Natural killer cell (primary cell): ENCODE data around the gene ALDOC. TPM values are rescaled to one million over a fixed set of nuclear protein-coding genes. Genes with fewer than 3 reads are reported as not detected.

Source experiments
- ATAC-seq, 3 donors: fragments of 150-1000 bp in 2 of 3; fragments of 200-7000 bp in 1 of 3; cut with Tn5 transposase; 1 replicate in 1 of 3; 2 replicates in 2 of 3; pipeline ENCODE4 v1.10.0; 2021; ENCODE audit warnings: mild to moderate bottlenecking in 2 of 3, moderate library complexity in 2 of 3
- DNase-seq, 2 donors: peaks; one replicate each; pipeline versions ENCODE4 v3.0.0 to v3.0.0-alpha.2; 2013 to 2021; ENCODE audit warnings: mixed read lengths in 1 of 2
- H3K27ac ChIP-seq: one replicate; pipeline ENCODE4 v1.5.1; 2013; ENCODE audit warnings: mild to moderate bottlenecking, low read length
- H3K27me3 ChIP-seq: one replicate; pipeline ENCODE4 v1.6.1; 2013; ENCODE audit warnings: low read length; ENCODE audit not compliant: control insufficient read depth, insufficient read depth
- H3K36me3 ChIP-seq: one replicate; pipeline ENCODE4 v1.6.1; 2013; ENCODE audit warnings: low read length; ENCODE audit not compliant: control insufficient read depth, insufficient read depth
- H3K4me1 ChIP-seq: one replicate; pipeline ENCODE4 v1.6.1; 2013; ENCODE audit warnings: low read length; ENCODE audit not compliant: control insufficient read depth, insufficient read depth
- H3K4me3 ChIP-seq: one replicate; pipeline ENCODE4 v1.5.1; 2013; ENCODE audit warnings: low read length
- H3K9me3 ChIP-seq: one replicate; pipeline ENCODE4 v1.6.1; 2013; ENCODE audit warnings: low read length; ENCODE audit not compliant: control insufficient read depth, insufficient read depth
- H3K27ac Mint-ChIP-seq, 2 donors: one replicate each; pipeline ENCODE4 v1.8.0; 2022; ENCODE audit warnings: mild to moderate bottlenecking in 2 of 2, mixed read lengths in 2 of 2, moderate library complexity in 1 of 2
- H3K27me3 Mint-ChIP-seq, 2 donors: one replicate each; pipeline ENCODE4 v1.8.0; 2022; ENCODE audit warnings: low read depth in 2 of 2, mixed read lengths in 2 of 2
- H3K36me3 Mint-ChIP-seq: one replicate; pipeline ENCODE4 v1.8.0; 2022; ENCODE audit warnings: mixed read lengths
- H3K4me1 Mint-ChIP-seq, 2 donors: one replicate each; pipeline ENCODE4 v1.8.0; 2022; ENCODE audit warnings: mixed read lengths in 2 of 2
- H3K4me3 Mint-ChIP-seq: one replicate; pipeline ENCODE4 v1.8.0; 2022; ENCODE audit warnings: mild to moderate bottlenecking, moderate library complexity, mixed read lengths
- H3K9me3 Mint-ChIP-seq, 2 donors: one replicate each; pipeline ENCODE4 v1.8.0; 2022; ENCODE audit warnings: mixed read lengths in 2 of 2
- WGBS: methylation state at CpG from one replicate; pipeline ENCODE4 v1.1.7; 2013; ENCODE audit warnings: missing lambda C conversion rate; ENCODE audit not compliant: insufficient coverage; 5-methylcytosine and 5-hydroxymethylcytosine counted together
- intact Hi-C: fragments of 100-400 bp; cut with micrococcal nuclease; formaldehyde crosslinking; loops from one replicate; pipeline ENCODE4 v1.14.2; 2022
- total RNA-seq, 4 donors: library from RNA; stranded (reverse); fragments of 120-200 nt in 1 of 4; gene quantifications; one replicate each; pipeline versions ENCODE4 v1.2.3 to v1.2.4, GENCODE V29; 2013 to 2022
- TF ChIP-seq, protein P1 (sequence below): fragments of 200-600 bp; IDR thresholded peaks from one replicate; pipeline ENCODE4 v1.8.0; 2022; ENCODE audit warnings: antibody characterized with exemption

The ALDOC gene
- total RNA-seq, 3 donors from 2014 or later (not counting 1 experiment from before 2014, with no cell fraction given): 18.2 to 25.4 (median 23.0) TPM

- peak overlapping the region; percentile 95 to 98 for H3K27ac Mint-ChIP-seq
- Histone ChIP-seq H3K36me3 (no peaks in the 10 kb centered on the region), H3K9me3 (no peaks in the 10 kb centered on the region), H3K4me1 (peaks cover 19% of the 10 kb centered on the region), H3K4me3 (peak overlapping the region; percentile 71), H3K27me3 (no peaks in the 10 kb centered on the region), H3K27ac (no peak overlapping the region)
- H3K9me3 Mint-ChIP-seq: no peaks in the 10 kb centered on the region
- H3K27me3 Mint-ChIP-seq: no peaks in the 10 kb centered on the region
- TF ChIP-seq, protein P1, sequence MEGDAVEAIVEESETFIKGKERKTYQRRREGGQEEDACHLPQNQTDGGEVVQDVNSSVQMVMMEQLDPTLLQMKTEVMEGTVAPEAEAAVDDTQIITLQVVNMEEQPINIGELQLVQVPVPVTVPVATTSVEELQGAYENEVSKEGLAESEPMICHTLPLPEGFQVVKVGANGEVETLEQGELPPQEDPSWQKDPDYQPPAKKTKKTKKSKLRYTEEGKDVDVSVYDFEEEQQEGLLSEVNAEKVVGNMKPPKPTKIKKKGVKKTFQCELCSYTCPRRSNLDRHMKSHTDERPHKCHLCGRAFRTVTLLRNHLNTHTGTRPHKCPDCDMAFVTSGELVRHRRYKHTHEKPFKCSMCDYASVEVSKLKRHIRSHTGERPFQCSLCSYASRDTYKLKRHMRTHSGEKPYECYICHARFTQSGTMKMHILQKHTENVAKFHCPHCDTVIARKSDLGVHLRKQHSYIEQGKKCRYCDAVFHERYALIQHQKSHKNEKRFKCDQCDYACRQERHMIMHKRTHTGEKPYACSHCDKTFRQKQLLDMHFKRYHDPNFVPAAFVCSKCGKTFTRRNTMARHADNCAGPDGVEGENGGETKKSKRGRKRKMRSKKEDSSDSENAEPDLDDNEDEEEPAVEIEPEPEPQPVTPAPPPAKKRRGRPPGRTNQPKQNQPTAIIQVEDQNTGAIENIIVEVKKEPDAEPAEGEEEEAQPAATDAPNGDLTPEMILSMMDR: no peak
- intact Hi-C loops: loop anchor here (5.0 kb wide), 1 partner anchor 106 kb away; no protein-coding TSS in a partner anchor
- WGBS: 13% methylated on average over 16 of the region's 17 CpGs
- peak overlapping the region; percentile 94 for H3K4me3 Mint-ChIP-seq
- peaks cover 22 to 23% of the 10 kb centered on the region in 2 donors for H3K4me1 Mint-ChIP-seq
- no peak for DNase-seq
- ATAC-seq: no peak
- H3K36me3 Mint-ChIP-seq: no peaks in the 10 kb centered on the region
These were observed 21.7 kb upstream of the ALDOC start for GRCh38 chr17:28598389-28598788.

- no peak overlapping the region for H3K27ac ChIP-seq
- Mint-ChIP-seq H3K27me3 (no peaks in the 10 kb centered on the region), H3K36me3 (no peaks in the 10 kb centered on the region), H3K4me1 (peaks cover 22 to 23% of the 10 kb centered on the region in 2 donors), H3K4me3 (peak overlapping the region; percentile 94), H3K9me3 (no peaks in the 10 kb centered on the region), H3K27ac (peak overlapping the region; percentile 95 to 98)
- H3K27me3 ChIP-seq: no peaks in the 10 kb centered on the region
- H3K4me3 ChIP-seq: no peak overlapping the region
- DNase-seq (no peak), ATAC-seq (no peak)
- H3K4me1 ChIP-seq: peaks cover 19% of the 10 kb centered on the region
- no peaks in the 10 kb centered on the region for H3K36me3 ChIP-seq
- WGBS: 69% methylated on average over 4 of the region's 5 CpGs
- no peaks in the 10 kb centered on the region for H3K9me3 ChIP-seq
- TF ChIP-seq, protein P1: no peak
- intact Hi-C loops: loop anchor here (5.0 kb wide), 1 partner anchor 105 kb away; no protein-coding TSS in a partner anchor
These were observed 21.1 kb upstream of the ALDOC start for GRCh38 chr17:28597606-28598383.

GRCh38 chr17:28592260-28592659 lies 15.6 kb upstream of the ALDOC start:
- no peaks in the 10 kb centered on the region for H3K4me1 ChIP-seq
- no peaks in the 10 kb centered on the region for H3K9me3 ChIP-seq
- H3K27ac ChIP-seq: no peak overlapping the region
- H3K27ac Mint-ChIP-seq: no peak overlapping the region
- H3K36me3 ChIP-seq: peaks cover 2% of the 10 kb centered on the region
- no peaks in the 10 kb centered on the region for H3K9me3 Mint-ChIP-seq
- ATAC-seq: no peak
- no peaks in the 10 kb centered on the region for H3K36me3 Mint-ChIP-seq
- H3K27me3 ChIP-seq: no peaks in the 10 kb centered on the region
- TF ChIP-seq, protein P1: no peak
- no peak for DNase-seq
- WGBS: 94% methylated on average over 4 of the region's 4 CpGs
- intact Hi-C loops: no loop called here
- H3K27me3 Mint-ChIP-seq: no peaks in the 10 kb centered on the region
- H3K4me3 ChIP-seq: no peak overlapping the region
- no peak overlapping the region for H3K4me3 Mint-ChIP-seq
- H3K4me1 Mint-ChIP-seq: no peaks in the 10 kb centered on the region
